Spleen (tissue), 7 donors: ENCODE data around the gene CTSE.

Experiments
- POLR2A ChIP-seq, 3 donors: fragments of 450-650 bp; IDR thresholded peaks; one replicate each; pipeline ENCODE4 v1.5.1; 2017; ENCODE audit warnings: antibody characterized with exemption in 3 of 3, mild to moderate bottlenecking in 1 of 3
- POLR2AphosphoS5 ChIP-seq, 3 donors: sonication (generic); formaldehyde crosslinking; IDR thresholded peaks; one replicate each; pipeline ENCODE4 v1.5.1; 2017; ENCODE audit warnings: antibody characterized with exemption in 3 of 3
- TF ChIP-seq, protein P1 (sequence below), 11 experiments: fragments of 200-600 bp in 7 of 11; fragments of 450-650 bp in 4 of 11; sonication (generic) in 4 of 11; IDR thresholded peaks in 8 of 11; conservative IDR thresholded peaks in 3 of 11; 1 replicate in 7 of 11; 2 replicates in 4 of 11; pipeline versions ENCODE4 v1.4.0 to v1.8.0; 2016 to 2021; ENCODE audit warnings: antibody characterized with exemption in 11 of 11, inconsistent platforms in 4 of 11, mild to moderate bottlenecking in 1 of 11
- donor health status: DM: no; HTN: no; CAD: no; lungs with moderate emphysema.
- donor health status: DM: no; HTN: no; CAD: no.
- donor health status: DM: no; HTN: no; CAD: no.

DNA sequence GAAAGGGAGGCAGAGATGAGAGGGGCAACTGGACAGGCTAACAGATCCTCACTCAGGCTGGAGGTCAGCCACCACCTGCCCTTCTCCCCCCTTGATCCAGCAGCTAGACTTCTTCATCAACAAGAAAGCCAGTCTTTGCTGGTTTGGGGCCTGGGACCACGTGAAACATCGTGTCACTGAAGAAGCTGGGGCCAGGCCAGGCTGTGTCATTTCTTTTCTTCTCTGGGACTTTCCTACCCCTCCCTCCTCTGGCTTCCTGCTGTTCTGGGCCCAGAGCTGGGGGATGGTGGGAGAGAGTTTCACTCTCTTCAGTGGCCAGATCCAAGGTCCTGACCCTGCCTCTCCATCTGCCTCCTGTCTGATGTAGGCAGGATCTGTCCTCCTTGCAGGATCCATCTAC is 62.3 kb downstream of the CTSE start:
- TF ChIP-seq, protein P1, sequence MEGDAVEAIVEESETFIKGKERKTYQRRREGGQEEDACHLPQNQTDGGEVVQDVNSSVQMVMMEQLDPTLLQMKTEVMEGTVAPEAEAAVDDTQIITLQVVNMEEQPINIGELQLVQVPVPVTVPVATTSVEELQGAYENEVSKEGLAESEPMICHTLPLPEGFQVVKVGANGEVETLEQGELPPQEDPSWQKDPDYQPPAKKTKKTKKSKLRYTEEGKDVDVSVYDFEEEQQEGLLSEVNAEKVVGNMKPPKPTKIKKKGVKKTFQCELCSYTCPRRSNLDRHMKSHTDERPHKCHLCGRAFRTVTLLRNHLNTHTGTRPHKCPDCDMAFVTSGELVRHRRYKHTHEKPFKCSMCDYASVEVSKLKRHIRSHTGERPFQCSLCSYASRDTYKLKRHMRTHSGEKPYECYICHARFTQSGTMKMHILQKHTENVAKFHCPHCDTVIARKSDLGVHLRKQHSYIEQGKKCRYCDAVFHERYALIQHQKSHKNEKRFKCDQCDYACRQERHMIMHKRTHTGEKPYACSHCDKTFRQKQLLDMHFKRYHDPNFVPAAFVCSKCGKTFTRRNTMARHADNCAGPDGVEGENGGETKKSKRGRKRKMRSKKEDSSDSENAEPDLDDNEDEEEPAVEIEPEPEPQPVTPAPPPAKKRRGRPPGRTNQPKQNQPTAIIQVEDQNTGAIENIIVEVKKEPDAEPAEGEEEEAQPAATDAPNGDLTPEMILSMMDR (IDR thresholded peaks at IDR 0.05 in 8 of 11, conservative IDR thresholded peaks at IDR 0.05 in 3 of 11), result no peak
- TF ChIP-seq POLR2A (IDR thresholded peaks at IDR 0.05), result no peak
- no peak for TF ChIP-seq POLR2AphosphoS5 (IDR thresholded peaks at IDR 0.05)
